HEK293 (cell line): ENCODE measurements around the gene INSYN2B.

Experiments
- CTCF ChIA-PET: fragments of 350-600 bp; formaldehyde crosslinking; extraction: SDS; loops from one replicate; lab custom pipeline; 2021; ENCODE audit warnings: antibody characterized with exemption; lab: Yijun Ruan, JAX
- POLR2A ChIA-PET: fragments of 300-600 bp; formaldehyde crosslinking; extraction: SDS; loops from one replicate; lab custom pipeline; 2020; ENCODE audit warnings: antibody characterized with exemption, inconsistent platforms; lab: Yijun Ruan, JAX
- H3K27ac ChIP-seq: fragments of 200-500 bp; sonication (Bioruptor generic); 2 replicates; pipeline ENCODE4 v1.5.1; 2014; ENCODE audit warnings: low read depth, low read length, control low read depth, inconsistent platforms; ENCODE audit errors: extremely low read depth
- H3K36me3 ChIP-seq, 2 experiments: fragments of 200-500 bp in 1 of 2; sonication (Bioruptor generic) in 1 of 2; 1 replicate in 1 of 2; 2 replicates in 1 of 2; pipeline ENCODE4 v1.5.1; 2014 to 2017; ENCODE audit warnings: inconsistent platforms in 2 of 2, low read length in 2 of 2; ENCODE audit not compliant: control insufficient read depth in 2 of 2, insufficient read depth in 1 of 2
- H3K4me1 ChIP-seq: fragments of 200-500 bp; sonication (Bioruptor generic); 2 replicates; pipeline ENCODE4 v1.5.1; 2014; ENCODE audit warnings: mild to moderate bottlenecking, low read length, inconsistent platforms; ENCODE audit not compliant: control insufficient read depth, insufficient read depth
- H3K4me3 ChIP-seq: 2 replicates; pipeline ENCODE4 v1.5.1; 2011; ENCODE audit warnings: low read depth, mild to moderate bottlenecking, control low read depth, low read length, moderate library complexity
- H3K9me3 ChIP-seq: fragments of 200-500 bp; sonication (Bioruptor generic); 2 replicates; pipeline ENCODE4 v1.5.1; 2014; ENCODE audit warnings: low read depth, low read length, inconsistent platforms; ENCODE audit not compliant: control insufficient read depth, insufficient read depth
- SP2 ChIP-seq: fragments of 450-650 bp; formaldehyde crosslinking; IDR thresholded peaks from 2 replicates; pipeline ENCODE4 v1.5.1; 2016; ENCODE audit warnings: missing biosample characterization, missing genetic modification characterization
- ZNF121 ChIP-seq: fragments of 450-650 bp; formaldehyde crosslinking; IDR thresholded peaks from 2 replicates; pipeline ENCODE4 v1.5.1; 2016; ENCODE audit warnings: missing biosample characterization, missing genetic modification characterization
- ZNF24 ChIP-seq: fragments of 450-650 bp; formaldehyde crosslinking; IDR thresholded peaks from 2 replicates; pipeline ENCODE4 v1.5.1; 2016; ENCODE audit warnings: missing biosample characterization, missing genetic modification characterization
- ZNF266 ChIP-seq: fragments of 450-650 bp; formaldehyde crosslinking; IDR thresholded peaks from 2 replicates; pipeline ENCODE4 v1.5.1; 2016; ENCODE audit warnings: missing biosample characterization, missing genetic modification characterization, low read depth
- ZNF423 ChIP-seq: fragments of 450-650 bp; formaldehyde crosslinking; IDR thresholded peaks from 2 replicates; pipeline ENCODE4 v1.5.1; 2016; ENCODE audit warnings: missing biosample characterization, missing genetic modification characterization
- ZNF426 ChIP-seq: fragments of 450-650 bp; formaldehyde crosslinking; IDR thresholded peaks from 2 replicates; pipeline ENCODE4 v1.5.1; 2017; ENCODE audit warnings: missing biosample characterization, missing genetic modification characterization, mild to moderate bottlenecking, inconsistent platforms, moderate library complexity
- ZNF433 ChIP-seq: fragments of 450-650 bp; formaldehyde crosslinking; IDR thresholded peaks from 2 replicates; pipeline ENCODE4 v1.5.1; 2016; ENCODE audit warnings: missing biosample characterization, missing genetic modification characterization, low read depth
- ZNF529 ChIP-seq: fragments of 450-650 bp; formaldehyde crosslinking; IDR thresholded peaks from 2 replicates; pipeline ENCODE4 v1.5.1; 2017; ENCODE audit warnings: missing genetic modification characterization, missing biosample characterization; ENCODE audit not compliant: insufficient replicate concordance
- ZNF549 ChIP-seq: fragments of 450-650 bp; IDR thresholded peaks from 2 replicates; pipeline ENCODE4 v1.5.1; 2018; ENCODE audit warnings: missing biosample characterization, missing genetic modification characterization, mild to moderate bottlenecking, inconsistent platforms, moderate library complexity
- ZNF561 ChIP-seq: fragments of 450-650 bp; IDR thresholded peaks from 2 replicates; pipeline ENCODE4 v1.5.1; 2018; ENCODE audit warnings: missing biosample characterization, missing genetic modification characterization, borderline replicate concordance
- ZNF792 ChIP-seq: fragments of 450-650 bp; formaldehyde crosslinking; IDR thresholded peaks from 2 replicates; pipeline ENCODE4 v1.5.1; 2016; ENCODE audit warnings: missing biosample characterization, missing genetic modification characterization
- ZXDB ChIP-seq: fragments of 450-650 bp; formaldehyde crosslinking; IDR thresholded peaks from 2 replicates; pipeline ENCODE4 v1.5.1; 2016; ENCODE audit warnings: missing biosample characterization, missing genetic modification characterization
- TF ChIP-seq, protein P1 (sequence below): fragments of 450-650 bp; formaldehyde crosslinking; IDR thresholded peaks from 2 replicates; pipeline ENCODE4 v1.5.1; 2016; ENCODE audit warnings: missing biosample characterization, missing genetic modification characterization, low read depth
- TF ChIP-seq, protein P2 (sequence below): fragments of 450-650 bp; formaldehyde crosslinking; IDR thresholded peaks from 2 replicates; pipeline ENCODE4 v1.5.1; 2016; ENCODE audit warnings: missing biosample characterization, missing genetic modification characterization, borderline replicate concordance
- TF ChIP-seq, protein P3 (sequence below): fragments of 450-650 bp; formaldehyde crosslinking; IDR thresholded peaks from 2 replicates; pipeline ENCODE4 v1.5.1; 2016; ENCODE audit warnings: missing biosample characterization, missing genetic modification characterization
- TF ChIP-seq, protein P4 (sequence below): fragments of 450-650 bp; formaldehyde crosslinking; IDR thresholded peaks from 2 replicates; pipeline ENCODE4 v1.5.1; 2016; ENCODE audit warnings: missing biosample characterization, missing genetic modification characterization

Gene INSYN2B

DNA sequence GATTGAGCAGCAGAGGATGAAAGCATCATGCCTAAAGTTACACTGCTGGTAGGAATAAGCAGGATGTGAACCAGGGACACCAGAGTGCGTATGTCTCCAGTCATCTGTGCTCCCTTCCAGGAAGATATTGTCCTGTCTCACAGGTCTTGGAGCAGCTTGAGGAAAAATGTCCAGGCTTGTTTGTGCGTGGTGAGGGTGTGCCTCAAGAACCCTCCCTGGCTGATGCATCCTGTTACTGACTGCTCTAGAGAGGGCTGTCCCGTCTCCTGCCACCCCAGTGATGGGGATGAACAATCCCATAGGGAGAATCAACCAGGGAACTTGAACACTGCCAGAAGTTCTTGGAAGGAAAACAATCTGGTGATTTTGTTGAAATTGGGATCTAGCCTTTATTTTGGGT is 132.0 kb downstream of the INSYN2B start:
- POLR2A ChIA-PET: no interaction called here
- no peaks in the 10 kb centered on the region for H3K36me3 ChIP-seq
- H3K4me3 ChIP-seq: no peak overlapping the region
- H3K27ac ChIP-seq: no peak overlapping the region
- no peak for TF ChIP-seq ZNF433 (tag by site-specific recombination)
- TF ChIP-seq, protein P1, sequence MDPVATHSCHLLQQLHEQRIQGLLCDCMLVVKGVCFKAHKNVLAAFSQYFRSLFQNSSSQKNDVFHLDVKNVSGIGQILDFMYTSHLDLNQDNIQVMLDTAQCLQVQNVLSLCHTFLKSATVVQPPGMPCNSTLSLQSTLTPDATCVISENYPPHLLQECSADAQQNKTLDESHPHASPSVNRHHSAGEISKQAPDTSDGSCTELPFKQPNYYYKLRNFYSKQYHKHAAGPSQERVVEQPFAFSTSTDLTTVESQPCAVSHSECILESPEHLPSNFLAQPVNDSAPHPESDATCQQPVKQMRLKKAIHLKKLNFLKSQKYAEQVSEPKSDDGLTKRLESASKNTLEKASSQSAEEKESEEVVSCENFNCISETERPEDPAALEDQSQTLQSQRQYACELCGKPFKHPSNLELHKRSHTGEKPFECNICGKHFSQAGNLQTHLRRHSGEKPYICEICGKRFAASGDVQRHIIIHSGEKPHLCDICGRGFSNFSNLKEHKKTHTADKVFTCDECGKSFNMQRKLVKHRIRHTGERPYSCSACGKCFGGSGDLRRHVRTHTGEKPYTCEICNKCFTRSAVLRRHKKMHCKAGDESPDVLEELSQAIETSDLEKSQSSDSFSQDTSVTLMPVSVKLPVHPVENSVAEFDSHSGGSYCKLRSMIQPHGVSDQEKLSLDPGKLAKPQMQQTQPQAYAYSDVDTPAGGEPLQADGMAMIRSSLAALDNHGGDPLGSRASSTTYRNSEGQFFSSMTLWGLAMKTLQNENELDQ (tag by site-specific recombination): no peak
- TF ChIP-seq SP2 (tag by site-specific recombination): no peak
- TF ChIP-seq ZNF529 (tag by site-specific recombination): no peak
- TF ChIP-seq, protein P2, sequence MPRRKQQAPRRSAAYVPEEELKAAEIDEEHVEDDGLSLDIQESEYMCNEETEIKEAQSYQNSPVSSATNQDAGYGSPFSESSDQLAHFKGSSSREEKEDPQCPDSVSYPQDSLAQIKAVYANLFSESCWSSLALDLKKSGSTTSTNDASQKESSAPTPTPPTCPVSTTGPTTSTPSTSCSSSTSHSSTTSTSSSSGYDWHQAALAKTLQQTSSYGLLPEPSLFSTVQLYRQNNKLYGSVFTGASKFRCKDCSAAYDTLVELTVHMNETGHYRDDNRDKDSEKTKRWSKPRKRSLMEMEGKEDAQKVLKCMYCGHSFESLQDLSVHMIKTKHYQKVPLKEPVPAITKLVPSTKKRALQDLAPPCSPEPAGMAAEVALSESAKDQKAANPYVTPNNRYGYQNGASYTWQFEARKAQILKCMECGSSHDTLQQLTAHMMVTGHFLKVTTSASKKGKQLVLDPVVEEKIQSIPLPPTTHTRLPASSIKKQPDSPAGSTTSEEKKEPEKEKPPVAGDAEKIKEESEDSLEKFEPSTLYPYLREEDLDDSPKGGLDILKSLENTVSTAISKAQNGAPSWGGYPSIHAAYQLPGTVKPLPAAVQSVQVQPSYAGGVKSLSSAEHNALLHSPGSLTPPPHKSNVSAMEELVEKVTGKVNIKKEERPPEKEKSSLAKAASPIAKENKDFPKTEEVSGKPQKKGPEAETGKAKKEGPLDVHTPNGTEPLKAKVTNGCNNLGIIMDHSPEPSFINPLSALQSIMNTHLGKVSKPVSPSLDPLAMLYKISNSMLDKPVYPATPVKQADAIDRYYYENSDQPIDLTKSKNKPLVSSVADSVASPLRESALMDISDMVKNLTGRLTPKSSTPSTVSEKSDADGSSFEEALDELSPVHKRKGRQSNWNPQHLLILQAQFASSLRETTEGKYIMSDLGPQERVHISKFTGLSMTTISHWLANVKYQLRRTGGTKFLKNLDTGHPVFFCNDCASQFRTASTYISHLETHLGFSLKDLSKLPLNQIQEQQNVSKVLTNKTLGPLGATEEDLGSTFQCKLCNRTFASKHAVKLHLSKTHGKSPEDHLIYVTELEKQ: no peak
- TF ChIP-seq ZNF426 (tag by site-specific recombination): no peak
- TF ChIP-seq, protein P3, sequence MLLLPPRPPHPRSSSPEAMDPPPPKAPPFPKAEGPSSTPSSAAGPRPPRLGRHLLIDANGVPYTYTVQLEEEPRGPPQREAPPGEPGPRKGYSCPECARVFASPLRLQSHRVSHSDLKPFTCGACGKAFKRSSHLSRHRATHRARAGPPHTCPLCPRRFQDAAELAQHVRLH (tag by site-specific recombination): no peak
- no peak for TF ChIP-seq ZNF561 (tag by site-specific recombination)
- TF ChIP-seq, all 188 proteins: peak for 0
- CTCF ChIA-PET: no interaction called here
- no peaks in the 10 kb centered on the region for H3K9me3 ChIP-seq
- H3K4me1 ChIP-seq: no peaks in the 10 kb centered on the region

DNA sequence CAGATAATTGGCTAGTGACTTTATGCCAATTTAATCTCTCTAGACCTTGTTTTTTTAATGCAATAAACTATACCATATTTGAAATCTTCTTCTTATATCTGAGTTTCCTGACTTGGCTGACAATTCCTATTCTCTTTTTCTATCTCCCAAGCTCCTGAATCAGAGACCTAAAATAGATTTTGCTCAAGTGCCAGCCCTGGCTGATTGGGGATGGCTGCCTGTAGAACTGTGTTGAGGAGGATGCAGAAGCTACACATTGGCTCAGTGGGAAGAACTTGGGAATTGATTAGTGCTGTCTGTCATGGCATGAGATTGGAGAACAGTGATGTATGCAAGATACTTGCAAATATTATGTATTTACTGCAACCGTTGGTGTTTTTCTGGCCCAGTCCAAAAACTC is 132.8 kb downstream of the INSYN2B start:
- TF ChIP-seq ZNF433 (tag by site-specific recombination) (no peak), ZNF423 (tag by site-specific recombination) (no peak), ZNF792 (tag by site-specific recombination) (no peak), ZXDB (tag by site-specific recombination) (no peak), ZNF121 (tag by site-specific recombination) (no peak), ZNF266 (no peak), ZNF549 (tag by site-specific recombination) (no peak), ZNF24 (tag by site-specific recombination) (no peak)
- TF ChIP-seq, protein P4, sequence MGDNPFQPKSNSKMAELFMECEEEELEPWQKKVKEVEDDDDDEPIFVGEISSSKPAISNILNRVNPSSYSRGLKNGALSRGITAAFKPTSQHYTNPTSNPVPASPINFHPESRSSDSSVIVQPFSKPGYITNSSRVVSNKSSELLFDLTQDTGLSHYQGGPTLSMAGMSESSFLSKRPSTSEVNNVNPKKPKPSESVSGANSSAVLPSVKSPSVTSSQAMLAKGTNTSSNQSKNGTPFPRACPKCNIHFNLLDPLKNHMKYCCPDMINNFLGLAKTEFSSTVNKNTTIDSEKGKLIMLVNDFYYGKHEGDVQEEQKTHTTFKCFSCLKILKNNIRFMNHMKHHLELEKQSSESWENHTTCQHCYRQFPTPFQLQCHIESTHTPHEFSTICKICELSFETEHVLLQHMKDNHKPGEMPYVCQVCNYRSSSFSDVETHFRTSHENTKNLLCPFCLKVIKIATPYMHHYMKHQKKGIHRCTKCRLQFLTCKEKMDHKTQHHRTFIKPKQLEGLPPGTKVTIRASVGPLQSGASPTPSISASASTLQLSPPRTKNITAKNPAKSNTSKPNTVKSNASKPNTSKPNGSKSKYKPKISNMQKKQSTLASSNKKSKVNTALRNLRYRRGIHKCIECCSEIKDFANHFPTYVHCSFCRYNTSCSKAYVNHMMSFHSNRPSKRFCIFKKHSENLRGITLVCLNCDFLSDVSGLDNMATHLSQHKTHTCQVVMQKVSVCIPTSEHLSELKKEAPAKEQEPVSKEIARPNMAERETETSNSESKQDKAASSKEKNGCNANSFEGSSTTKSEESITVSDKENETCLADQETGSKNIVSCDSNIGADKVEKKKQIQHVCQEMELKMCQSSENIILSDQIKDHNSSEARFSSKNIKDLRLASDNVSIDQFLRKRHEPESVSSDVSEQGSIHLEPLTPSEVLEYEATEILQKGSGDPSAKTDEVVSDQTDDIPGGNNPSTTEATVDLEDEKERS (tag by site-specific recombination): no peak
- Histone ChIP-seq H3K27ac (no peak overlapping the region), H3K36me3 (no peaks in the 10 kb centered on the region), H3K9me3 (no peaks in the 10 kb centered on the region), H3K4me3 (no peak overlapping the region), H3K4me1 (no peaks in the 10 kb centered on the region)
- ChIA-PET CTCF (no interaction called here), POLR2A (no interaction called here)
